HCT116 (cell line): ENCODE results near the gene CDH22. TPM values are rescaled to one million over a fixed set of nuclear protein-coding genes. Genes with fewer than 3 reads are reported as not detected.

Experiments
- ATAC-seq: fragments of 200-7000 bp; cut with Tn5 transposase; 2 replicates; pipeline ENCODE4 v1.9.1; 2020; ENCODE audit warnings: mild to moderate bottlenecking, moderate library complexity
- BruUV-seq: library from RNA; stranded (reverse); fragments of 400-500 nt; replicated peaks from 2 replicates; lab custom pipeline; 2021; lab: Mats Ljungman, UMichigan
- CTCF ChIA-PET: fragments of 300-600 bp; sonication (Branson Sonifier 250); formaldehyde crosslinking; loops from one replicate; lab custom pipeline; 2021; ENCODE audit warnings: antibody characterized with exemption; lab: Charles Lee
- POLR2A ChIA-PET: fragments of 300-600, 350-600 bp; sonication (Branson Sonifier 250); formaldehyde crosslinking; loops from one replicate; lab custom pipeline; 2021; ENCODE audit warnings: antibody characterized with exemption; lab: Charles Lee
- RAD21 ChIA-PET, 2 experiments: fragments of 300-600 bp; sonication (Branson Sonifier 250); formaldehyde crosslinking; loops; one replicate each; lab custom pipeline; 2023; ENCODE audit warnings: low total read pairs in 2 of 2; ENCODE audit not compliant: uncharacterized antibody in 2 of 2, unreplicated experiment in 2 of 2, low non-redundant PET in 1 of 2; lab: Charles Lee
- DNase-seq: peaks from one replicate; pipeline ENCODE4 v3.0.0-alpha.2; 2010; ENCODE audit warnings: low read depth, low spot score
- H2AFZ ChIP-seq: fragments of 200-600 bp; shearing (Covaris generic), sonication (generic); 2 replicates; pipeline ENCODE4 v1.6.1; 2017; ENCODE audit warnings: low read depth, mixed run types, mixed read lengths, antibody characterized with exemption, low read length; ENCODE audit not compliant: poor library complexity, severe bottlenecking
- H3K27ac ChIP-seq: 2 replicates; pipeline ENCODE4 v1.5.1; 2012; ENCODE audit warnings: low read depth, low read length
- H3K27me3 ChIP-seq: fragments of 200-600 bp; sonication (generic); 2 replicates; pipeline ENCODE4 v1.6.1; 2016; ENCODE audit warnings: mixed run types, low read length, mixed read lengths; ENCODE audit not compliant: insufficient read depth
- H3K36me3 ChIP-seq, 2 experiments: fragments of 200-500 bp in 1 of 2; fragments of 200-600 bp in 1 of 2; sonication (Bioruptor generic) in 1 of 2; sonication (generic) in 1 of 2; 2 replicates each; pipeline versions ENCODE4 v1.5.1 to v1.6.1; 2014 to 2016; ENCODE audit warnings: low read length in 2 of 2, inconsistent platforms in 1 of 2, mixed read lengths in 1 of 2, mixed run types in 1 of 2; ENCODE audit not compliant: insufficient read depth in 2 of 2, control insufficient read depth in 1 of 2
- H3K4me1 ChIP-seq, 2 experiments: fragments of 200-600 bp in 1 of 2; sonication (generic) in 1 of 2; 2 replicates each; pipeline versions ENCODE4 v1.5.1 to v1.6.1; 2012 to 2017; ENCODE audit warnings: low read length in 2 of 2, inconsistent platforms in 1 of 2, mild to moderate bottlenecking in 1 of 2, mixed read lengths in 1 of 2, mixed run types in 1 of 2, moderate library complexity in 1 of 2; ENCODE audit not compliant: insufficient read depth in 2 of 2, control insufficient read depth in 1 of 2
- H3K4me2 ChIP-seq: fragments of 200-600 bp; sonication (generic); 2 replicates; pipeline ENCODE4 v1.6.1; 2017; ENCODE audit warnings: mixed run types, low read length, mixed read lengths
- H3K4me3 ChIP-seq, 2 experiments: fragments of 200-600 bp in 1 of 2; sonication (generic) in 1 of 2; replicated peaks in 1 of 2; 2 replicates each; pipeline ENCODE4 v1.5.1; 2011 to 2016; ENCODE audit warnings: low read length in 2 of 2, control low read depth in 1 of 2, low read depth in 1 of 2, mild to moderate bottlenecking in 1 of 2, mixed read lengths in 1 of 2, mixed run types in 1 of 2
- H3K79me2 ChIP-seq: fragments of 200-600 bp; sonication (generic); 2 replicates; pipeline ENCODE4 v1.6.1; 2017; ENCODE audit warnings: mild to moderate bottlenecking, mixed run types, low read length, moderate library complexity, mixed read lengths; ENCODE audit not compliant: insufficient read depth
- H3K9ac ChIP-seq: fragments of 200-600 bp; sonication (generic); 2 replicates; pipeline ENCODE4 v1.6.1; 2016; ENCODE audit warnings: low read length, mixed read lengths
- H3K9me2 ChIP-seq: fragments of 200-600 bp; sonication (generic), shearing (Covaris generic); 2 replicates; pipeline ENCODE4 v1.6.1; 2017; ENCODE audit warnings: mixed run types, mild to moderate bottlenecking, moderate library complexity; ENCODE audit not compliant: insufficient read depth
- H3K9me3 ChIP-seq, 2 experiments: fragments of 200-500 bp in 1 of 2; fragments of 200-600 bp in 1 of 2; sonication (Bioruptor generic) in 1 of 2; sonication (generic) in 1 of 2; 2 replicates each; pipeline ENCODE4 v1.6.1; 2014 to 2017; ENCODE audit warnings: low read length in 2 of 2, mixed read lengths in 2 of 2, inconsistent platforms in 1 of 2, low read depth in 1 of 2, mild to moderate bottlenecking in 1 of 2, mixed run types in 1 of 2, moderate library complexity in 1 of 2; ENCODE audit not compliant: control insufficient read depth in 1 of 2, insufficient read depth in 1 of 2
- H4K20me1 ChIP-seq: fragments of 200-600 bp; sonication (generic), shearing (Covaris generic); 2 replicates; pipeline ENCODE4 v1.6.1; 2017; ENCODE audit warnings: mixed run types, mild to moderate bottlenecking, moderate library complexity; ENCODE audit not compliant: insufficient read depth
- RAD21 ChIP-seq: IDR thresholded peaks from 2 replicates; pipeline ENCODE4 v1.6.1; 2012; ENCODE audit warnings: low read depth, mild to moderate bottlenecking
- YY1 ChIP-seq: IDR thresholded peaks from 2 replicates; pipeline ENCODE4 v1.6.1; 2011; ENCODE audit warnings: low read length, low read depth, moderate library complexity, mild to moderate bottlenecking; ENCODE audit not compliant: insufficient replicate concordance; ENCODE audit errors: extremely low read depth
- intact Hi-C: fragments of 100-400 bp; cut with micrococcal nuclease; formaldehyde crosslinking; loops from 2 replicates; pipeline ENCODE4 v1.10.0; 2022
- total RNA-seq: library from RNA; stranded (reverse); gene quantifications from one replicate; pipeline ENCODE4 v1.2.1, GENCODE V29; 2021; ENCODE audit not compliant: unreplicated experiment
- TF ChIP-seq, protein P1 (sequence below), 3 experiments: fragments of 200-600 bp in 1 of 3; sonication (generic) in 1 of 3; IDR thresholded peaks in 2 of 3; conservative IDR thresholded peaks in 1 of 3; 2 replicates each; pipeline ENCODE4 v1.5.1; 2012 to 2017; ENCODE audit warnings: low read depth in 2 of 3, low read length in 2 of 3, antibody characterized with exemption in 1 of 3, borderline replicate concordance in 1 of 3, control low read depth in 1 of 3, mild to moderate bottlenecking in 1 of 3, mixed read lengths in 1 of 3, mixed run types in 1 of 3, moderate library complexity in 1 of 3; ENCODE audit not compliant: insufficient read depth in 1 of 3

The CDH22 gene
- total RNA-seq, 1 experiment from 2014 or later, result 1.8 TPM

DNA sequence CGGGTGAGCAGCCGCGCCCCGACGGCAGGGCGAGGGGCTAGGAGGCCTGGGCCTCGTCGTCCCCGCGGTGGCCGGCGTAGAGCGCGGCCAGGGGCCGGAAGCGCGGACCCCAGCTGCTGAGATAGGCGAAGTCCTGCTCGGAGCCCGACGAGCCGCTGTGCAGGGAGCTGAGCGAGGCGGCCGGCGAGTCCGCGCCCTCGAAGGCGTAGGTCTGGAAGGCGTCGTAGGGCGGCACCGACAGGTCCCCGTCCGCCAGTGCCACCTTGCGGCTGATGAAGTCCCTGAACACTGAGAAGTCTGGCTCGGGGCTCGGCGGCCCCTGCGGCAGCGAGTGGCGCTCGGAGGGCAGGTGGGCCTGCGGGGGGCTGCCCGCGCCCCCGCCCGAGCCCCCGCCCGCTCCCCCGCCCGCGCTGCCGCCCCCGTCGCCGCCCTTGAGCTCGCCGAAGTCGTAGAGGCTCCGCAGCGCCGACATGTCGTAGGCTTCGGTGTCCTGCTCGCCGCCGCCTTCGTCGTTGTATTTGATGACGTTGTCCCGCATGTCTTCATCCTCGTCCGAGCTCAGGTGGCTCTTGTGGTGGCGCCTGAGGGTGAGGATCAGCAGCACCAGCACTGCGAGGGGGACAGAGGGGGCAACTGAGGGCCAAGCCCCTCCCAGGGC, 133.7 kb downstream of the CDH22 start:
- ATAC-seq (peak; percentile 96), DNase-seq (peak; percentile 13)
- ChIA-PET RAD21 (no interaction called here), POLR2A (no interaction called here), CTCF (no interaction called here)
- Histone ChIP-seq H3K36me3 (no peaks in the 10 kb centered on the region), H3K79me2 (no peaks in the 10 kb centered on the region), H3K4me3 (peak overlapping the region in 1 of 2 experiments; percentile 8; a peak in 1 of 4 replicates), H3K4me2 (peak overlapping the region; percentile 56), H4K20me1 (no peaks in the 10 kb centered on the region), H3K9me3 (no peaks in the 10 kb centered on the region), H3K27me3 (peaks cover 23% of the 10 kb centered on the region; the same call in 1 of the 2 replicates), H2AFZ (no peak overlapping the region), H3K9me2 (no peaks in the 10 kb centered on the region), H3K9ac (no peak overlapping the region), H3K4me1 (peaks cover 0 to 9% of the 10 kb centered on the region in 2 experiments; a peak in 2 of 4 replicates), H3K27ac (no peak overlapping the region; the same call in 1 of the 2 replicates)
- no TSS peak for BruUV-seq
- TF ChIP-seq YY1 (no peak), RAD21 (peak; percentile 37; the same call in 1 of the 2 replicates)
- TF ChIP-seq, protein P1, sequence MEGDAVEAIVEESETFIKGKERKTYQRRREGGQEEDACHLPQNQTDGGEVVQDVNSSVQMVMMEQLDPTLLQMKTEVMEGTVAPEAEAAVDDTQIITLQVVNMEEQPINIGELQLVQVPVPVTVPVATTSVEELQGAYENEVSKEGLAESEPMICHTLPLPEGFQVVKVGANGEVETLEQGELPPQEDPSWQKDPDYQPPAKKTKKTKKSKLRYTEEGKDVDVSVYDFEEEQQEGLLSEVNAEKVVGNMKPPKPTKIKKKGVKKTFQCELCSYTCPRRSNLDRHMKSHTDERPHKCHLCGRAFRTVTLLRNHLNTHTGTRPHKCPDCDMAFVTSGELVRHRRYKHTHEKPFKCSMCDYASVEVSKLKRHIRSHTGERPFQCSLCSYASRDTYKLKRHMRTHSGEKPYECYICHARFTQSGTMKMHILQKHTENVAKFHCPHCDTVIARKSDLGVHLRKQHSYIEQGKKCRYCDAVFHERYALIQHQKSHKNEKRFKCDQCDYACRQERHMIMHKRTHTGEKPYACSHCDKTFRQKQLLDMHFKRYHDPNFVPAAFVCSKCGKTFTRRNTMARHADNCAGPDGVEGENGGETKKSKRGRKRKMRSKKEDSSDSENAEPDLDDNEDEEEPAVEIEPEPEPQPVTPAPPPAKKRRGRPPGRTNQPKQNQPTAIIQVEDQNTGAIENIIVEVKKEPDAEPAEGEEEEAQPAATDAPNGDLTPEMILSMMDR (IDR thresholded peaks at IDR 0.05 in 2 of 3, conservative IDR thresholded peaks at IDR 0.05 in 1 of 3; ENCODE audit: borderline replicate concordance in 1 of 3, insufficient read depth in 1 of 3, low read depth in 2 of 3, low read length in 2 of 3), result peak in 2 of 3 experiments; percentile 25 to 50; a peak in 3 of 6 replicates
- intact Hi-C loops, result loop anchor here (2.0 kb wide), 2 partner anchors 152 to 160 kb away; no protein-coding TSS in a partner anchor
